Right cardiac atrium (tissue), 5 donors: ENCODE measurements around the gene REC114. TPM values are rescaled to one million over a fixed set of nuclear protein-coding genes. Genes with fewer than 3 reads are reported as not detected.

Source experiments
- ATAC-seq, 2 donors: fragments of 200-7000 bp; cut with Tn5 transposase; one replicate each; pipeline versions ENCODE4 v1.8.0 to v1.9.1; 2020; ENCODE audit warnings: moderate library complexity in 2 of 2, mild to moderate bottlenecking in 1 of 2
- DNase-seq, 3 donors: peaks; one replicate each; pipeline ENCODE4 v3.0.0-alpha.2; 2020
- H3K27ac ChIP-seq: one replicate; pipeline ENCODE4 v1.5.1; 2013; ENCODE audit warnings: mild to moderate bottlenecking, low read length, control low read depth, moderate library complexity
- H3K27me3 ChIP-seq: one replicate; pipeline ENCODE4 v1.6.1; 2013; ENCODE audit not compliant: control insufficient read depth, insufficient read depth
- H3K4me1 ChIP-seq: one replicate; pipeline ENCODE4 v1.6.1; 2013; ENCODE audit warnings: low read length; ENCODE audit not compliant: control insufficient read depth, insufficient read depth
- H3K4me3 ChIP-seq: one replicate; pipeline ENCODE4 v1.5.1; 2013; ENCODE audit warnings: low read length, control low read depth
- H3K9me3 ChIP-seq: one replicate; pipeline ENCODE4 v1.6.1; 2013; ENCODE audit warnings: low read length; ENCODE audit not compliant: control insufficient read depth
- WGBS: extraction: QIAGEN DNeasy Blood & Tissue Kit; methylation state at CpG from one replicate; pipeline ENCODE4 v1.1.7; 2013; 5-methylcytosine and 5-hydroxymethylcytosine counted together
- intact Hi-C, 4 donors: fragments of 100-400 bp; cut with DNase I; formaldehyde crosslinking; loops; one replicate each; pipeline versions ENCODE4 v1.11.0 to v1.14.0; 2022 to 2023
- polyA plus RNA-seq: library from polyadenylated mRNA; stranded (reverse); fragments of 200-250 nt; gene quantifications from one replicate; pipeline ENCODE4 v1.2.3, GENCODE V29; 2013
- total RNA-seq, 4 donors: library from RNA; stranded (reverse); fragmentation: NEBNext Ultra II Directional; extraction: Animal tissue kit (Norgen Biotek cat#: 25700); gene quantifications; one replicate each; pipeline ENCODE4 v1.2.1, GENCODE V29; 2021
- donor health status: healthy with polysubstance abuse.
- donor health status: DM: no; HTN: yes; CAD: no.
- donor health status: DM: no; HTN: no; CAD: no.
- donor health status: DM: no; HTN: yes; CAD: no; lungs with severe emphysema.
- donor health status: DM: yes; HTN: yes; CAD: no.

The REC114 gene
- total and polyA plus RNA-seq, 5 donors, result 2.6 to 12.1 (median 5.1) TPM

GRCh38 chr15:73604477-73604876, 161.5 kb downstream of the REC114 start:
- intact Hi-C loops, result no loop called here
- WGBS, result 98% methylated on average over 1 of the region's 1 CpG
- Histone ChIP-seq H3K4me3 (no peak overlapping the region), H3K27me3 (no peaks in the 10 kb centered on the region), H3K4me1 (peaks cover 5% of the 10 kb centered on the region), H3K27ac (no peak overlapping the region), H3K9me3 (no peaks in the 10 kb centered on the region)
- ATAC-seq, result no peak
- DNase-seq, result no peak

GRCh38 chr15:73605759-73606436, 162.9 kb downstream of the REC114 start:
- intact Hi-C loops, result no loop called here
- Histone ChIP-seq H3K9me3 (no peaks in the 10 kb centered on the region), H3K27me3 (no peaks in the 10 kb centered on the region), H3K4me3 (no peak overlapping the region), H3K4me1 (peaks cover 5% of the 10 kb centered on the region), H3K27ac (no peak overlapping the region)
- DNase-seq (no peak), ATAC-seq (no peak)
- 95% methylated on average over 5 of the region's 5 CpGs for WGBS

GRCh38 chr15:73607405-73607804, 164.4 kb downstream of the REC114 start:
- Histone ChIP-seq H3K27me3 (no peaks in the 10 kb centered on the region), H3K4me1 (peaks cover 3% of the 10 kb centered on the region), H3K4me3 (no peak overlapping the region), H3K9me3 (no peaks in the 10 kb centered on the region), H3K27ac (no peak overlapping the region)
- DNase-seq (no peak), ATAC-seq (no peak)
- 67% methylated on average over 2 of the region's 2 CpGs for WGBS
- intact Hi-C loops, result no loop called here

- Histone ChIP-seq H3K27me3 (no peaks in the 10 kb centered on the region), H3K9me3 (no peaks in the 10 kb centered on the region), H3K4me3 (no peak overlapping the region), H3K27ac (no peak overlapping the region), H3K4me1 (peaks cover 3% of the 10 kb centered on the region)
- DNase-seq, result no peak
- 76% methylated on average over 1 of the region's 1 CpG for WGBS
- ATAC-seq, result no peak
- intact Hi-C loops, result no loop called here
Measured at GRCh38 chr15:73607843-73608242, 164.9 kb downstream of the REC114 start.

GRCh38 chr15:73608475-73608874, 165.5 kb downstream of the REC114 start:
- H3K4me1 ChIP-seq, result peaks cover 3% of the 10 kb centered on the region
- DNase-seq (no peak), ATAC-seq (no peak)
- no peaks in the 10 kb centered on the region for H3K27me3 ChIP-seq
- no peak overlapping the region for H3K4me3 ChIP-seq
- WGBS, result 86% methylated on average over 1 of the region's 1 CpG
- no peaks in the 10 kb centered on the region for H3K9me3 ChIP-seq
- intact Hi-C loops, result no loop called here
- no peak overlapping the region for H3K27ac ChIP-seq

GRCh38 chr15:73608941-73609340, 166.0 kb downstream of the REC114 start:
- no peak overlapping the region for H3K4me3 ChIP-seq
- no peaks in the 10 kb centered on the region for H3K9me3 ChIP-seq
- intact Hi-C loops, result no loop called here
- no peak for ATAC-seq
- DNase-seq, result no peak
- H3K27me3 ChIP-seq, result no peaks in the 10 kb centered on the region
- H3K4me1 ChIP-seq, result peaks cover 3% of the 10 kb centered on the region
- 61% methylated on average over 2 of the region's 2 CpGs for WGBS
- H3K27ac ChIP-seq, result no peak overlapping the region

Other genes starting within 250 kb of the REC114 start
- 10 to 100 TPM; 37.1 to 61.7 (median 48.7) TPM for gene HCN4, start 74.2 kb upstream of the REC114 start, total RNA-seq
- gene HCN4, start 74.2 kb upstream of the REC114 start, polyA plus RNA-seq, result 25.7 TPM
- 100 to 1,000 TPM; 262 to 320 (median 306) TPM for gene NPTN, start 190.2 kb downstream of the REC114 start, total RNA-seq
- 300 TPM for gene NPTN, start 190.2 kb downstream of the REC114 start, polyA plus RNA-seq
- gene CD276, start 241.2 kb downstream of the REC114 start, total RNA-seq, result 10 to 100 TPM; 39.5 to 72.8 (median 44.0) TPM
- 35.4 TPM for gene CD276, start 241.2 kb downstream of the REC114 start, polyA plus RNA-seq